Measurements from ENCODE around the gene SIGLECL1. TPM values are rescaled to one million over a fixed set of nuclear protein-coding genes. Genes with fewer than 3 reads are reported as not detected.

SIGLECL1 gene
- polyA plus RNA-seq, 1 donor, result not detected

- DNase-seq, result no peak
These were observed 1.6 kb downstream of the SIGLECL1 start for GRCh38 chr19:51252306-51253079.

GRCh38 chr19:51253088-51253806 lies 2.4 kb downstream of the SIGLECL1 start:
- no peak for DNase-seq

- DNase-seq, result no peak
These were observed 5.3 kb downstream of the SIGLECL1 start for GRCh38 chr19:51256155-51256625.

GRCh38 chr19:51257471-51257870 lies 6.6 kb downstream of the SIGLECL1 start:
- DNase-seq, result no peak

- DNase-seq, result no peak
These were observed 7.6 kb downstream of the SIGLECL1 start for GRCh38 chr19:51258165-51259160.

GRCh38 chr19:51259348-51260245 lies 8.7 kb downstream of the SIGLECL1 start:
- DNase-seq, result peak; percentile 47

- DNase-seq, result no peak
These were observed 12.9 kb downstream of the SIGLECL1 start for GRCh38 chr19:51263808-51264207.

GRCh38 chr19:51271067-51271466 lies 20.2 kb downstream of the SIGLECL1 start:
- DNase-seq, result no peak

GRCh38 chr19:51272183-51272810 lies 21.4 kb downstream of the SIGLECL1 start:
- no peak for DNase-seq

- no peak for DNase-seq
These were observed 23.3 kb downstream of the SIGLECL1 start for GRCh38 chr19:51274049-51274770.

- DNase-seq, result no peak
These were observed 26.2 kb downstream of the SIGLECL1 start for GRCh38 chr19:51277112-51277511.

- DNase-seq, result no peak
These were observed 31.5 kb downstream of the SIGLECL1 start for GRCh38 chr19:51282335-51282734.

GRCh38 chr19:51285682-51286081 lies 34.8 kb downstream of the SIGLECL1 start:
- no peak for DNase-seq

GRCh38 chr19:51289635-51290034 lies 38.8 kb downstream of the SIGLECL1 start:
- no peak for DNase-seq

GRCh38 chr19:51292971-51293370 lies 42.1 kb downstream of the SIGLECL1 start:
- no peak for DNase-seq

GRCh38 chr19:51293571-51294210 lies 42.8 kb downstream of the SIGLECL1 start:
- DNase-seq, result no peak

- no peak for DNase-seq
These were observed 43.5 kb downstream of the SIGLECL1 start for GRCh38 chr19:51294211-51294976.

- no peak for DNase-seq
These were observed 44.1 kb downstream of the SIGLECL1 start for GRCh38 chr19:51294977-51295375.
